SH-SY5Y (cell line): ENCODE data around the gene BTBD9.

Experiments used
- GATA2 ChIP-seq: IDR thresholded peaks from 2 replicates; pipeline ENCODE4 v1.6.1; 2011; ENCODE audit warnings: mild to moderate bottlenecking, low read depth, low read length
- GATA3 ChIP-seq: IDR thresholded peaks from 2 replicates; pipeline ENCODE4 v1.6.1; 2011; ENCODE audit warnings: low read depth, mild to moderate bottlenecking, low read length, moderate library complexity

- no peak for TF ChIP-seq GATA2
- TF ChIP-seq GATA3: no peak
These were observed 426.5 kb downstream of the BTBD9 start for GRCh38 chr6:38213251-38213658.
